Endothelial cell of umbilical vein (primary cell): ENCODE data around the gene FAM53B. TPM values are rescaled to one million over a fixed set of nuclear protein-coding genes. Genes with fewer than 3 reads are reported as not detected.
A peak's percentile ranks its signal among the peaks of the same experiment; 100 is the strongest.

Experiments
- BruUV-seq: library from RNA; stranded (reverse); fragments of 400-500 nt; replicated peaks from 2 replicates; lab custom pipeline; 2021; lab: Mats Ljungman, UMichigan
- CTCF ChIA-PET: fragments of 300-600, 350-600 bp; sonication (Branson Sonifier 250); formaldehyde crosslinking; loops from one replicate; lab custom pipeline; 2021; ENCODE audit warnings: antibody characterized with exemption, inconsistent platforms; lab: Charles Lee
- POLR2A ChIA-PET: fragments of 300-600, 350-600 bp; sonication (Branson Sonifier 250); formaldehyde crosslinking; loops from one replicate; lab custom pipeline; 2021; ENCODE audit warnings: antibody characterized with exemption, inconsistent platforms; lab: Charles Lee
- DNase-seq: peaks from one replicate; pipeline ENCODE4 v3.0.0-alpha.2; 2011; ENCODE audit warnings: low read depth, low spot score
- FAIRE-seq: peaks from 2 replicates; lab custom pipeline; 2011; peaks lifted over from hg19 to GRCh38; lab: Jason Lieb, UNC
- H2AFZ ChIP-seq: 2 replicates; pipeline ENCODE4 v1.6.0; 2012; ENCODE audit warnings: low read depth, low read length, control low read depth, inconsistent platforms
- H3K27ac ChIP-seq: 2 replicates; pipeline ENCODE4 v1.5.1; 2011; ENCODE audit warnings: low read depth, mild to moderate bottlenecking, control low read depth, low read length, moderate library complexity; ENCODE audit not compliant: insufficient read depth
- H3K27me3 ChIP-seq, 2 experiments: 2 replicates each; pipeline versions ENCODE4 v1.6.0 to v1.6.1; 2011; ENCODE audit warnings: low read length in 2 of 2, mixed read lengths in 1 of 2; ENCODE audit not compliant: control insufficient read depth in 2 of 2, insufficient read depth in 2 of 2
- H3K36me3 ChIP-seq, 2 experiments: 2 replicates in 1 of 2; 3 replicates in 1 of 2; pipeline ENCODE4 v1.5.1; 2011; ENCODE audit warnings: low read length in 2 of 2, mild to moderate bottlenecking in 1 of 2, moderate library complexity in 1 of 2; ENCODE audit not compliant: control insufficient read depth in 2 of 2, insufficient read depth in 2 of 2; ENCODE audit errors: extremely low read depth in 1 of 2
- H3K4me1 ChIP-seq: 3 replicates; pipeline ENCODE4 v1.5.1; 2011; ENCODE audit warnings: mild to moderate bottlenecking, low read length; ENCODE audit not compliant: control insufficient read depth, insufficient read depth; ENCODE audit errors: extremely low read depth
- H3K4me2 ChIP-seq: 2 replicates; pipeline ENCODE4 v1.6.1; 2011; ENCODE audit warnings: low read length, control low read depth, mixed read lengths; ENCODE audit not compliant: insufficient read depth
- H3K4me3 ChIP-seq, 3 experiments: fragments of 200-600 bp in 1 of 3; sonication (generic), shearing (Covaris generic) in 1 of 3; replicated peaks in 1 of 3; 2 replicates each; pipeline ENCODE4 v1.5.1; 2011 to 2016; ENCODE audit warnings: control low read depth in 3 of 3, low read length in 3 of 3, mild to moderate bottlenecking in 2 of 3, inconsistent platforms in 1 of 3, low read depth in 1 of 3, moderate library complexity in 1 of 3; ENCODE audit not compliant: insufficient read depth in 1 of 3
- H3K79me2 ChIP-seq: 2 replicates; pipeline ENCODE4 v1.6.0; 2012; ENCODE audit warnings: low read length, inconsistent platforms; ENCODE audit not compliant: control insufficient read depth, insufficient read depth
- H3K9ac ChIP-seq: replicated peaks from 2 replicates; pipeline ENCODE3; 2011; ENCODE audit warnings: low read length, control low read depth; ENCODE audit not compliant: insufficient read depth; ENCODE audit errors: extremely low read depth
- H3K9me1 ChIP-seq: replicated peaks from 3 replicates; pipeline ENCODE4 v1.6.0; 2011; ENCODE audit warnings: mild to moderate bottlenecking, low read length; ENCODE audit not compliant: control insufficient read depth, insufficient read depth; ENCODE audit errors: extremely low read depth
- H3K9me3 ChIP-seq: replicated peaks from 2 replicates; pipeline ENCODE4 v1.5.1; 2012; ENCODE audit warnings: low read length, inconsistent platforms; ENCODE audit not compliant: control insufficient read depth, insufficient read depth
- H4K20me1 ChIP-seq: replicated peaks from 2 replicates; pipeline ENCODE3; 2011; ENCODE audit warnings: mild to moderate bottlenecking, low read length; ENCODE audit not compliant: control insufficient read depth, insufficient read depth; ENCODE audit errors: extremely low read depth
- CTCF ChIP-seq, 2 donors: IDR thresholded peaks; 1 replicate in 1 of 2; 2 replicates in 1 of 2; pipeline ENCODE4 v1.5.1; 2011; ENCODE audit warnings: low read length in 2 of 2, mild to moderate bottlenecking in 2 of 2, moderate library complexity in 2 of 2, control low read depth in 1 of 2, inconsistent platforms in 1 of 2, low read depth in 1 of 2; ENCODE audit not compliant: insufficient read depth in 1 of 2; ENCODE audit errors: extremely low read depth in 1 of 2
- EZH2 ChIP-seq: IDR thresholded peaks from 2 replicates; pipeline ENCODE4 v1.6.1; 2012; ENCODE audit warnings: borderline replicate concordance, low read depth, mild to moderate bottlenecking, moderate library complexity, low read length, inconsistent platforms; ENCODE audit not compliant: severe bottlenecking
- FOS ChIP-seq: IDR thresholded peaks from 2 replicates; pipeline ENCODE4 v1.6.1; 2011; ENCODE audit warnings: mild to moderate bottlenecking, low read length, moderate library complexity, borderline replicate concordance; ENCODE audit not compliant: insufficient read depth
- GATA2 ChIP-seq: IDR thresholded peaks from 2 replicates; pipeline ENCODE4 v1.7.0; 2011; ENCODE audit warnings: low read depth, mild to moderate bottlenecking, moderate library complexity, mixed read lengths, low read length; ENCODE audit not compliant: insufficient read length, insufficient read depth
- JUN ChIP-seq: IDR thresholded peaks from 2 replicates; pipeline ENCODE4 v1.6.1; 2011; ENCODE audit warnings: borderline replicate concordance, low read depth; ENCODE audit not compliant: insufficient read length, insufficient read depth
- MAX ChIP-seq: IDR thresholded peaks from 2 replicates; pipeline ENCODE4 v1.6.1; 2011; ENCODE audit not compliant: insufficient read depth, insufficient read length
- MYC ChIP-seq: IDR thresholded peaks from one replicate; pipeline ENCODE4 v1.6.1; 2011; ENCODE audit warnings: mild to moderate bottlenecking, low read depth, low read length
- POLR2A ChIP-seq: IDR thresholded peaks from 2 replicates; pipeline ENCODE4 v1.6.1; 2012; ENCODE audit warnings: low read depth, mild to moderate bottlenecking, control low read depth, low read length
- POLR2AphosphoS5 ChIP-seq: IDR thresholded peaks from 2 replicates; pipeline ENCODE4 v1.6.1; 2012; ENCODE audit warnings: low read depth, mild to moderate bottlenecking, control low read depth, low read length, moderate library complexity; ENCODE audit not compliant: insufficient read depth
- dilution Hi-C: fragments of 300-500 bp; cut with MboI; formaldehyde crosslinking; loops from one replicate; pipeline ENCODE4 v1.15.0; 2019; ENCODE audit warnings: low sequenced_read_pairs; ENCODE audit not compliant: extremely low pct_ligation_motif_present
- intact Hi-C: fragments of 100-400 bp; cut with micrococcal nuclease; formaldehyde crosslinking; loops from one replicate; pipeline ENCODE4 v1.10.0; 2022
- polyA plus RNA-seq, 4 experiments: library from polyadenylated mRNA; depleted of rRNA in 3 of 4; stranded (reverse) in 3 of 4; unstranded in 1 of 4; fragments of >200 nt; gene quantifications; 2 replicates each; pipeline versions ENCODE4 v1.2.1 to v1.2.3, GENCODE V29; 2011 to 2012; ENCODE audit warnings: missing spikeins in 1 of 4
- total RNA-seq: library from RNA; stranded (reverse); gene quantifications from 2 replicates; pipeline ENCODE4 v1.2.3, GENCODE V29; 2021

Gene FAM53B
- total and polyA plus RNA-seq, 2 donors (not counting 3 experiments of a cell fraction or from before 2014, with no cell fraction given) = 8.5 to 21.1 TPM

- Histone ChIP-seq H3K27me3 (no peaks in the 10 kb centered on the region), H3K4me1 (peaks cover 28% of the 10 kb centered on the region), H3K9ac (no peak overlapping the region), H4K20me1 (no peaks in the 10 kb centered on the region), H2AFZ (no peak overlapping the region), H3K36me3 (no peaks in the 10 kb centered on the region), H3K9me3 (no peaks in the 10 kb centered on the region), H3K9me1 (no peaks in the 10 kb centered on the region), H3K79me2 (peaks cover 5% of the 10 kb centered on the region), H3K4me2 (no peak overlapping the region), H3K27ac (no peak overlapping the region), H3K4me3 (no peak overlapping the region)
- ChIA-PET CTCF (interaction anchor here (0.6 to 6.8 kb wide), 32 partner anchors 10 to 751 kb away, joined by 3 to 218 read pairs (median 5); partner anchors contain the start of genes ABRAXAS2 and LHPP), POLR2A (no interaction called here)
- peak in 1 of 2 donors; percentile 25 for TF ChIP-seq CTCF (IDR thresholded peaks at IDR 0.05; ENCODE audit: extremely low read depth in 1 of 2, insufficient read depth in 1 of 2, low read depth in 1 of 2, low read length in 2 of 2)
- TF ChIP-seq GATA2 = no peak
- peak; percentile 84 for DNase-seq
- intact Hi-C loops = loop anchor here (1.0 to 5.0 kb wide), 6 partner anchors 45 to 343 kb away; partner anchors contain the start of gene EEF1AKMT2
- peak; percentile 37 for FAIRE-seq
- dilution Hi-C loops = no loop called here
- BruUV-seq = no TSS peak
Measured at GRCh38 chr10:124745673-124746072, 1.5 kb upstream of the FAM53B start.

GRCh38 chr10:124745252-124745651 lies 1.1 kb upstream of the FAM53B start:
- no TSS peak for BruUV-seq
- Histone ChIP-seq H3K9me1 (no peaks in the 10 kb centered on the region), H3K9me3 (no peaks in the 10 kb centered on the region), H3K9ac (peak overlapping the region; percentile 70), H3K79me2 (peaks cover 5% of the 10 kb centered on the region), H3K27me3 (no peaks in the 10 kb centered on the region), H3K4me3 (no peak overlapping the region), H3K27ac (peak overlapping the region; percentile 68), H3K4me1 (peaks cover 32% of the 10 kb centered on the region), H2AFZ (no peak overlapping the region), H3K4me2 (peak overlapping the region; percentile 76), H3K36me3 (no peaks in the 10 kb centered on the region), H4K20me1 (no peaks in the 10 kb centered on the region)
- DNase-seq (no peak), FAIRE-seq (no peak)
- CTCF ChIA-PET = interaction anchor here (0.6 to 6.8 kb wide), 31 partner anchors 10 to 751 kb away, joined by 3 to 218 read pairs (median 5); partner anchors contain the start of genes ABRAXAS2 and LHPP
- no peak for TF ChIP-seq FOS
- TF ChIP-seq MYC = no peak
- TF ChIP-seq JUN = no peak
- no peak for TF ChIP-seq POLR2A
- no peak for TF ChIP-seq MAX
- TF ChIP-seq CTCF (IDR thresholded peaks at IDR 0.05; ENCODE audit: extremely low read depth in 1 of 2, insufficient read depth in 1 of 2, low read depth in 1 of 2, low read length in 2 of 2) = no peak
- no peak for TF ChIP-seq EZH2
- TF ChIP-seq GATA2 = no peak
- TF ChIP-seq POLR2AphosphoS5 = no peak
- POLR2A ChIA-PET = no interaction called here
- dilution Hi-C loops = no loop called here
- intact Hi-C loops = loop anchor here (1.0 to 5.0 kb wide), 6 partner anchors 46 to 343 kb away; partner anchors contain the start of gene EEF1AKMT2
